NCI-H1694 (cell line): ENCODE measurements around the gene KLHL40.

Experiments used
- DNase-seq: peaks from one replicate; lab custom pipeline; 2025; lab: John Stamatoyannopoulos, UW

KLHL40 gene

DNA sequence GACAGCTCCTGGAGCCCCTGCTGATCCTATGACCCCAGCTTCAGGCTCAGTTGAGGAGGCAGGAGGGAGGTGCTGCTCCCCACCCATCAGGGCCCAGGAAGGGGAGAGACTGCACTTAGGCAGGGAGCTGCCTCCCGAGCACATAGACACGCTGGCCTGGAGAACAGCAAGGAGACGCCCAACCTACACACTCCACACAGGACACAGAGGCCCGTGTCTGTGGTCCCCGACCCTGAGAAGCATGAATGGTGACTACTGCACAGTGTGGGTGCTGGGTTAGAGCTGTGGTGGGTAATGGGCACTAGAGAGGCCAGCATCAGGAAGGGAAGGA lies 18.3 kb downstream of the KLHL40 start:
- no peak for DNase-seq

DNA sequence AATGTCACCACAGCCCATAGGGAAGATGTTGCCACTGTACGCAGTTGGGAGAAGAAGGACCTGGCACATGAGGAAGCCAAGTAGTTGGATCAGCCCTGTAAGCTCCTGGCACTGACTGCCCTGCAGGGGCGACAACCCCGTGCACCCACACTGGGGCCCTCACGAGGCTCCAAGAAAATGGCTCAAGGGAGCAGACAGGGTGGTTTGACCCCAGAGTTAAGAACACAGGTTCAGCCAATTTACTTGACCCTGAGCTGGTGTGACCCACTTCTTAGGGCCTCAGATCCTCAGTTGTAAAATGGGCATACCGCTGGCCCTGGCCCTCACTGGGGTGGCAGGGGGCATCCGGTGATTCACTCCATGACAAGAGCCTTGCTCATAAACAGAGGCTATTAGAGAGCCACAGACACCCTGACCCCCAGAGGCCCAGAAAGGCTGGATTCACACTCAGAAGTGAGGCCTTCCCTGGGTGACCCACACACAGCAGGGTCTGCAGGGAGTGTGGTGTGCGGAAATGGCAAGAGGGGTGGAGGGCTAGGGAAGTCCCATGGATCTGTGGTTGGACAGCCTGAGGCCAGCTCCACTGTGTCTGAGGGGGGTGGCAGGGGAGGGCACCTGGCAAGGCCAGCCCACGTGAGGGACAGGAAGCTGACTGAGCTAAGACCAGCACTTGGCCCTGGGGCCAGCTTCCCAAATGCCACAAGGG lies 19.0 kb downstream of the KLHL40 start:
- DNase-seq: no peak

DNA sequence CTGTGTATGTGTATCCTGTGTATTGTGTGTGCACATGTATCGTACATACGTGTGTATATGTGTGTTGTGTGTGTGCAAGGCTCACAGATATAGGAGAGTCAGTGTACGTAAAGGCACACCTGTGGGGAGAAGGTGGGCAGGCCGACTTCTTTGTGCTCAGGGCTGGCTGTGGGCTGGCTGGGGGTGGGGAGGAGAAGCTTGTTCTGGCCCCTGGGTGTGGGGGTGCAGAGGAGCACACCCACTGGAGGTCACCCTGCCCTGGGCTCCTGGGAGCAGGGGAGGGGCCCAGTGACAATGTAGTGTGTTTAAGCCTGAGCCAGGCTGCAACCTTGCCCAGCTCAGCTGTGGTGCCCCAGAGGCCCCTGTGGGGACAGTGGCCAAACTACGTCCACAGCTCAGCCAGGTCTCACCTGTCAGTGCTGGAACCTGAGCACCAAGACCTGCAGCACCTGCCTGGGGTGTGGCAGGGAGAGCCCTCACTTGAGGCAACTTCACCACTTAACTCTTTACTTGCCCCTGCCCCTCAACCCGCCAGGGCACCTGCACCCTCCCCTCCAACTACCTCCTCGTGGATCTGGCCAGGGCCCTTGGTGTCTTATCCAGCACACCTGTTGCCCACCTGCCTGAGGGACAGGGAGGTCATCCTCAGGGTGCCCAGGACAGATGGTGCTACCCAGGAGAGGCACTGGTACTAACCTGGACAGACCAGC lies 19.9 kb downstream of the KLHL40 start:
- no peak for DNase-seq

DNA sequence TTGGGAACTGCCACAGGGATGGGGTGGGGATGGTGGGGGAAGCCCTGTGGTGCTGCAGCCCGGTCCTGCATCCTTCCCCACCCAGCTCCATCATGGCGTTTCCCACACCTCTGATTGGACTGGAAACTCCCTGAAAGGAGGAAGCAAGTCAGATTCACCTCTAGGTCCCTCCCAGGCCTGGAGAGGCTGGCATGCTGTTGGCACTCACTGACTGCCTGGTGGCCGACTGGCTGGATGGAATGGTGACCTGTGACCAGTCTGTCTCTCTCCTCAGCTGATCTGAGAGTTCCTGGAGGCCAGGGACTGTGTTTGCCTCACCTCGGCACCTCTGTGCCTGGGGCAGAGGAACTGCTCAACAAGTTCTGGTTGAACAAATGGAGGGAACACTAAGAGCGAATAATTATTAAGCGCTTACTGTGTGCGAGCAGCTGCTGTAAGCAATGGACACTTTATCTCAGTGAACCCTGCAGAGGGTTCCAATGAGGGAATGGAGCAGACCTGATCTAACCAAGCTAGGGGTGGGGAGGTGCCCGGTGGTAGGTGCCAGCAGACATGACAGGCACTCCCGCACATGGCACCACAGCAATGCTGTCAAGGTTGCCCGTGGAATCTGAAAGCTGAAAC lies 20.7 kb downstream of the KLHL40 start:
- DNase-seq: no peak

DNA sequence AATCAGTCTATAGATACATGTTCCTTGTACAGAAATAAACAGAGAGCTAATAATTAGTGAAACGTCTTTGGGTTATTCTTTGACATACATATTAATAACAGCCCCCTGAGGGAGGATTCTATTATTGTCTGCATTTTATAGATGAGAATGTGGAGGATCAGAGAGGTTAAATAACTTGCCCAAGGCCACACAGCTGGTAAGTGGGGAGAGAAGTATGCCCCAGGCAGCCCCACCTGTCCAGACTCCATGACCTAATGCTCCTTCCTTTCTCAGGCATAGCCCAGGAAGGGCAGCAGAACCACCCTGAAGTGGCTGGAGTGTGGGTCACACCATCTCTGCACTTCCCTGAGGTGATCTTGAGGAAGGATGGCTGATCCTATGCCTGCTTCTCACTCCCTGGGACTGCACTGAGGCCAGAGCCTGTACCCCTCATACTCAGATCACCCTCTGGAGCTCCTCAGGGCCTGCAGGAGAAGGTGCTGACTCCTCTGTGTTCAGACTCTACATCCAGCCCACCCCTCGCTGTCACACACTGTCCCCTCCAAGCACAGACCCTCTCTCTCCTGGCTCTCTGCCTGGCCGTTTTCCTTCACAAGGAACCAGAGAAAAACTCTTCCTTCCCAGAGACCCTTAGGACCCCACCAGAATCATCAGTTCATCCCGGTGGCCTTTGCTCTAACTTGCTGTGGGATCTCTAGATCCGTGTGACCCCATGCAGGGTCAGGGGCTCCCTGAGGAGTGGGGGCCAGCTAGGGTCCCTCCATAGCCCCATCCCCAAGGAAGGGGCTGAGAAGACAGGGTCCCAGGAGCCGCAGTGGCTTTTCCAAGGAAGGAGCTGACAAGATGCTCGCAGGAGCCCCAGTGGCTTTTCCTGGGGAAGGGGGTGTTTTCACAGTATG lies 21.6 kb downstream of the KLHL40 start:
- no peak for DNase-seq

DNA sequence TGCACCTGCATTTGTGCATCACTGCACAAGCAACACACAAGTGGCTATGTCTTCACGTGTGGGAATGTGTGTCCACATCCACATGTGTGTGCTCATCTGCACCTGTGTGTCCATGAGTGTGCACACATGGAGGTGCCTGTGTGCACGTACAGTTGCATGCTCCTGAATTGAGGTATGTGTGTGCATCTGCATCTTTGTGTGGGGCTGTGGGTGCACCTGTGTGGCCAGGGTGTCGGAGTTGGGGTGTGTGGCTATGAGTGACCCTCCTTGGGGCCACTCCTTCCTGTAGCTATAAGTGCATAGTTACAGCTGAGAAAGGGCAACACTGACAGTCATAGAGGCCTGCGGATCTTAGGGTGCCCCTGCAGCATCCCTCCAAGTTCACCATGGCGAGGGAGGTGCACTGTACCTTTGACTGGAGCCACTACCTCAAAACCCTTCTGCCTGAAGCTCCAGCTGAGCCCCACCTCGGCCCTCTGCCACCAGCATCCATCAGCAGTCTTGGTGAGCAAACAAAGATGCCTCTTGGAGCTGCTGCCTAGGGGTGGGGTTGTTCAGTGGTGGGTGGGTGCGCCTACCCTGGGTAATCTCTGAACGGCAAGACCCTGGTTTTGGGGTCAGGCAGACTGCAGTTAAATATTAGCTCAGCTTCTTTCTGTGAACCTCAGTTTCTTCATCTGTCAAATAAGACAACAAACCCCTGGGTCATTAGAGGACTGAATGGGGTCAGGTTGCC lies 22.5 kb downstream of the KLHL40 start:
- no peak for DNase-seq

DNA sequence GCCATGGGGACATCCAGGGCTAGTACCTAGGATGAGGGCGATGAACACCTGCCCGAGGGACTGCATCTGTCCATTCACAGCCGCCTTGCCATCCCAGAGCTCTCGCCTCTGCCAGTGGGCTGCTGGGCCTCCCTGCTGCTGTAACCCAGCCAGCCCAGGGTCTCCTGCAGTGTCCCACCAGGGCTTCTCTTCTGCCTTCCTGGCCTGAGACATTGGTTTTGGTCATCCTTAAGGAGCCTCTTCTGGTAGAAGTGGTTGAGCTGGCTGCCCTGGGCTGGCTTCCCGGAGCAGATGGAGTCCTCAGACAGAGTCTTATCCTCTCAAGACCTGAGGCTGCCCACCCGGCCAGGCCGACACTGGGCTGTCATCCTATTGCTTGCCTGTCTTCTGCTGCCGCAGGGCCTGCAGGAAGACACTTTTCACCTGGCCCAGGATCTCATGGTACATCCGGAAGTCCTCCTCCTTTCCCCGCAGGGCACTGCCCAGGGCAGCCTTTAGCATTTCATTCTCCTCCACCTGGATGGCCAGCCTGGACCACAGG lies 23.3 kb downstream of the KLHL40 start:
- no peak for DNase-seq

DNA sequence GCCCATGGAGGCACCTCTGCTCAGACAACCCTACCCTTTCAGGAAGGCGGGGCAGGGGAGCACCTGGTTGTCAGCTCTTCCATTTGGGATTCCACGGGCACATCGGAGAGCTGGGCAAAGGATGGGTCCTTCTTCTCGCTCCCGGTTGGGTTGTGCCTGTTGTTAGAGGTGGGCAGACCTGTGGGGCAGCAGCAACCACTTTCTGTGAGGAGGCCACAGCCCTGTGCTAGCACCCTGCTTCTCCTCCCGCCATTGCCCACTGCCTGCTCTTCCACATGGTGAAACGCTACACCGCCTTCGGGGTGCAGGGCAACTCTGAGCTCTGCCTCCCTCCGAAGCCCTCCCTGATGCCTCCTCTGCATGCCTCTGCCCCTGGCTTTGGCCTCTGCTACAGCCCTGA lies 24.3 kb downstream of the KLHL40 start:
- DNase-seq: no peak

DNA sequence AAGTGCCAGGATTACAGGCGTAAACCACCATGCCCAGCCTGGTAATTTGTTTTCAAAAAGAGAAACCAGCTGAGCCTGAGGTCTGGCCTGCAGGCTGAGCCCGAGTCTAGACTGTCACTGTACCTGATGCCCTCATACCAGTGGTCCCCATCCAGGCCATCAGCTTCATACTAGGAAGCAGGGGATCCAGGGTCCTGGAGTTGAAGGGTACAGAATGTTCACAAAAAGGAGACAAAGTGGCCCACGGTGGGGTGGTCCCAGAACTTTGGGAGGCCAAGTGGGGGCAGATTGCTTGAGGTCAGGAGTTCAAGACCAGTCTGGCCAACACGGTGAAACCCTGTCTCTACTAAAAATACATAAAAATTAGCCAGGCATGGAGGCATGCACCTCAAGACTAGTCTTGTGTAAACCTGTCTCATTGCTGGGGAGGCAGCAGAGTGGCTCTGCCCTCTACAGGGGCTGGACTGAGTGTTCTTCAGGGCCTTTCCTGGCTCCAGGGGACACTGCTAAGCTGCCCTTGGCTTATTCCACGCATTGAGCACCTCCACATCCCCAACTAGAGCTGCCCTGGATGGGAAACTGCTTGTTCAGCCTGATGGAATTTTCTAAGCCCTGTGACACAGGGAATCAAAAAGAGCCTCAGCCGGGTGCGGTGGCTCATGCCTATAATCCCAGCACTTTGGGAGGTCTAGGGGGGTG lies 25.1 kb downstream of the KLHL40 start:
- no peak for DNase-seq

DNA sequence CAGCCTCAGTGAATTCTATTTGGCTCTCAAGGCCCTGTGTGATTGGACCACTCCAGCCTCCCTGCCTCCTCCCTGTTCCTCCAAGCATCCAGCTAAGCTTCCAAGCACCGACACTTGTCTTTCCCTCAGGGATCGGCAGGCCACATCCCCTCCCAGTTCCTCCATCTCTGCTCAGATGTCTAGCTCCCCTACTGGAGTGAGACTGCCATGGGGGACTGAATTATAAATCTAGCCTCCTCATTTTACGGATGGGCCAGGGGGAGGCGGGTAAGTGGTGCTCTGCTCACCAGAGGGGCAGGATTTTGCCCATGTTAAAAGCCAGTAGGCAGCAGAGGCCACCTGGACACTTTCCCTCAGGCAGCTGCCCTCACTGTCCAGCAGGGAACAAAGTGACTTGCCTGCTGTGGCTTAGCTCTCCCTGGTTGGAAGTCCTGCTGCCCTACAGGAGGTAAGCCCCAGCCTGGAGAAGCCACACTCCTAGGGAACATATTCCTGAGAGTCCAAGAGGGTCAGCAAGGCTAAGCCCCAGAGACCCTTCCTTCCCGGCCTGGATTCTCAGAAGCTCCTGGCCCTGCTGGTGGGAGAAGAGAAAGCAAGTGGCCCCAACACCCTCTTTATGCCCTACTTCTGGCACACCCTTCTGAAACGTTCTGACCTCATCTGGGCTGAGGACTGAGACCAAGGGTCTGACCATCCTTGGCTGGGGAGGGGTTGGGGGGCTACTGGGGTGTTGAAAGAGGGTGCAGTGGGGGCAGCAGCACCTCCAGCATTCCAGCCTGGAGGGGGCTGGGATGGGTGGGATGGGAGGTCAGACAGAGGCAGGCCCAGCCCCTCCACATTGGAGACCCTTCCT lies 26.4 kb downstream of the KLHL40 start:
- no peak for DNase-seq

DNA sequence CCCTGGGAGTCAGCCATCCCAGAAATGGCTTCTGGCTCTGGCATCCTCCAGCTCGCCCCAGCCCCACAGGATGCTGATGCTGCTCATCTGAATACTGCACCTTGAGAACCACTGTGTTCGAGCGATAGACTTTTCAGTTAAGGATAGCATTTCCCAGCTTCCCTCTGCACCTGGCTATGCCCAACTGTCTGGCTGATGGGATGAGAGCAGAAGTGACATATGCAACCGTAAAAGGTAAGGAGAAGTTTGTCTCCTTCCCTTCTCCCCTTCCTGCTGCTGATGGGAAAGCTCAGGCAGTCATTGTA lies 27.0 kb downstream of the KLHL40 start:
- DNase-seq: no peak

DNA sequence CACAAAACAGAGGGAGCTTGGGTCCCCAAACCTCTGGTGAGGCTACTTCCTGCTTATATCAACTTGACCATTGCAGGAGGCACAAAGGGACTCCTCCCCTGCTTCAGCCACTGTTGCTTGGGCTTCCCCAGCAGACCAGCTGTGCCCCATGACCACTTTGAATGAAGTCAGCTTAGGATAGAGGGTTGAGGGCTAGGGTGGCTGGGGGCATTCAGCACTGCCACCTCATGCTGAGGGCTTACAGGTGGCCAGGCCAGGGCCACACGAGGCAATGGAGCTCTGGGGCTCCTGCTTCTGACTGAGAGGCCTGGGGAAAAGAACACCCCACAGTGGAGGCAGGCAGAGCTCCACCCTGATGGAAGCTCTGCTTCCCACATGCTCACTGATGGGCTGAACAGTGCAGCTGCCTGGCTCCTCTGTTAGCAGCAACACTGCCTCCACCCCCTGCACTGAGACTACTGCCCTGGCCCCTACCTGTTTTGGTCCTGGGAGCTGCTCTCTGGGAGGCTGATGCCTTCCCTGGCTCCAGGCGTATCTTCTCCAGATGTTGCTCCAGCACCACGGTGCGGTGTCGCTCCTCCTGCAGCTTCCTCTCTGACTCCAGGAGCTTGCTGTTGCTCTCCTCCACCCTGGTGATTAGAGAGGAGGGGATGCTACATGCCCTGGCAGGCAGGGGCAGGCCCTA lies 27.5 kb downstream of the KLHL40 start:
- DNase-seq: no peak

DNA sequence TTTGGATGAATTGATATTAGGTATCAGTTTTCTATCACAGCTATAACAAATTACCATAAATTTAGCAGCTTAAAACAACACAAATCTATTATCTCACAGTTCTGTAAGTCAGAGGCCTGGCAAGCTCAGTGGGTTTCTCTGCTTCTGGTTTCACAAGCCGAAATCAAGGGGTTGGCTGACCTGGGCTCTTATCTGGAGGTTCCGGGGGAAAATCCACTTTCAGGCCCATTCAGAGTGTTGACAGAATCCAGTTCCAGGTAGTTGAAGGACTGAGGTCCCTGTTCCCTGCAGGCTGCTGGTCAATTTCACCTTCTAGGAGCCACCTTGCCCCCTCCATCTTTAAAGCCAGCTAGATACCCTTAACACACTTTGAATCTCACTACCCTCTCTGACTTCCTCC lies 28.4 kb downstream of the KLHL40 start:
- DNase-seq: no peak

DNA sequence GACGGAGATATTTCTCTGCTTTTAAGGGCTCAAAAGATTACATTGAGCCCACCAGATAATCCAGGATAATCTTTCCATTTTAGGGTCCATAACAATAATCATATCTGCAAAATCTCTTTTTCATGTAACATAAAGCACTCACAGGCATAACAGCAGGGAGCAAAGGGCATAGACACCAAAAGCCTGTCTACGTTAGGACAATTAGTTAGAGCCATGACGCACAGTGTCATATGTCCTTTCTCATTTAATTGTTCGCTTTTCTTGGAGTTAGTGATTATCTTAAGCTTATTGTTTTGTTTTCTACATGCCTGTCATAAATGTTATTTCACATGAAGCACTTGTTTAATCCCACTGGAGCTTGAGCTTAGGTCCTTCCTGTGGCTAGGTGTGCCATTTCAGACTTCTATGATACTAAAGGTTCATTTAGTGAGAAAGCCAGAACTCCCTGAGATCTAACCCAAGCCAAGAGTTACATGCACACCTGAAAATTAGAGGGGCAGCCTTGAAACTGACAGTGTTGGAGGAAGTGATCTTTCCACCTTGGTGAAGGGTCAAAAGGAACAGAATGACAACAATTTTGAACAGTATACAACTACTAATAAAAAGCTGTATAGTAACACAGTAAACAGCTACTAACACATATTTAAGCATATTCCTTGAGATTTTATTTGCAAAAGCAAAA lies 29.0 kb downstream of the KLHL40 start:
- DNase-seq: no peak

DNA sequence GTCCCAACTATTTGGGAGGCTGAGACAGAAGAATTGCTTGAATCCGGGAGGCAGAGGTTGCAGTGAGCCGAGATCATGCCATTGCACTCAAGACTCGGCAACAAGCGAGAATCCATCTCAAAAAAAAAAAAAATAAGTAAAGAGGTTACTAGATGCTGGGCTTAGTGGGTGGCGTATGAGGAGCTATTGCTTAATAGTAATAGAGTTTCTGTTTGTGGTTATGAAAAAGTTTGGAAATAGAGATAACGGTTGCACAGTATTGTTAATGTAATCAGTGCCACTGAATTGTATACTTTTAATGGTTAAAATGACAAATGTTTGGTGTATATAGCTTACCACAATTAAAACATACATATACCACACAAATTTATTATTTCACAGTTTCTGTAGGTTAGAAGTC lies 32.0 kb downstream of the KLHL40 start:
- no peak for DNase-seq

DNA sequence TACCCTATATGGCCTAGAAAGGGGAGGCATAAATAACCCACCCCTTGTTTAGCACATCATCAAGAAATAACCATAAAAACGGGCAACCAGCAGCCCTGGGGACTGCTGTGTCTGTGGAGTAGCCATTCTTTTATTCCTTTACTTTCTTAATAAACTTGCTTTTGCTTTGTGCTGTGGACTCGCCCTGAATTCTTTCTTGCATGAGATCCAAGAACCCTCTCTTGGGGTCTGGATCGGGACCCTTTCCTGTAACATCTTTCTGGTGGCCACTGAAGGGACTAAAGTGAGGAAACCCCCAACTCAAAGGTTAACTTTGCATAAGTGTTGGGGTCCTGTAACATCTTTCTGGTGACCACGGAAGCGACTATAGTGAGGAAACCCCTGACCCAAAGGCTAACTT lies 33.0 kb downstream of the KLHL40 start:
- DNase-seq: no peak

DNA sequence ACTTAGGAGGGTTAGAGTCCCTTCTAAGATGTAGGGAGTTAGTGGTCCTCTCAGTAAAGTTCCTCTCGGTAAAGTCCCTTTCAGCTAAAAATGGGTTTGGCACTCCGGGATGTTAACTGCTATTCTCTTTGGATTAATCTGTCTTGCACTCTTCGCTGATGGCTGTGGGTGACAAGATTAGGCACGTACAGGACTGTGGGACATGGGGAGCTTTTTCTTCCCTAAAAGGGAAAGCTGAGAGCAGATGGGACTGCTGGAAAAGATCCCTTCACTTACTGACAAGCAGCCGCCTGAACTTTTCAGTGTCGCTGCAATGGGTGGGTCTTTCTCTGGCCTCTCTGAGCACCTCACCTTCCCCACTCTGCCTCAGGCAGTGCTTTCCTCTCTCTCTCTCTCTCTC lies 33.7 kb downstream of the KLHL40 start:
- no peak for DNase-seq

DNA sequence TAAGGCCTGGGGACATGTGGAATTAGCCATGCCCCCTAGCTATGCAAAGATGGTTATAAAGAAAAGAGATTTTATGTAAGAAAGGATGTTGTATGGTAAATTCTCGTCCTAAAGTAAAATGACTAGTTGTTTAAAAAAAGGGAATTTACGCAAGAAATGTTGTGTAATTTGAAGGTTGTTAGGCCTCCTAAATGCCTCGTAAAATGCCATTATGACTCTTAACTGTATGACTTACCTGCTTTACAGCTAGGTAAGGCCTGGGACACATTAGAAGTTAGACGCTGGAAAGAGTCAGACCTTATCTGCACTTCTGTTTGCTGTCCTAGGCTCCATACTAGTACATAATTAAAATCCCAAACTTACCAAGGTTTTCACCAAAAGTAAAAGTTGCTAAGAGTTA lies 34.8 kb downstream of the KLHL40 start:
- no peak for DNase-seq

DNA sequence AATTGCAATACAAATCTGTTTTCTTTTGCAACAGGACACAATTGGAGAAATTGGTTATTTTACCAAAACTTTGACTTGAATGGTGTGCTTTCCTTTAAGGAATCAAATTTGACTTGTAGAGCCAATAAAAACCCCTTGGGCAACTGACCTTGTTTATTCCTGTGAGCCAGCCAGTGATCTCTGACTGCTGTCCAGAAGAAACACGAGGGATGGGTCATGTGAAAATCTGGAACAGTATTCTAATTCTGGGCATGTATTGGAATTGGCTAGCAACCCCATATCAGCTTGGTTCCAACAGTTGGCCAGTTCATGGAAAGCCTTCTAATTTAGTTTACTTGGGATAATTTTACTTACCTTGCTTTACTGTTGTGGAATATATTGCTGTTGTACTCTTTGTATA lies 36.4 kb downstream of the KLHL40 start:
- no peak for DNase-seq
